Measurements from ENCODE around the gene PUSL1. TPM values are rescaled to one million over a fixed set of nuclear protein-coding genes. Genes with fewer than 3 reads are reported as not detected.

PUSL1 gene
- total and polyA plus RNA-seq, 2 of the 13 experiments (the other 11 are each of a cell fraction or from before 2014, with no cell fraction given) = 8.3 to 22.2 TPM

GRCh38 chr1:1354271-1355247 is 46.2 kb downstream of the PUSL1 start (continued):
- TF ChIP-seq, protein P1, sequence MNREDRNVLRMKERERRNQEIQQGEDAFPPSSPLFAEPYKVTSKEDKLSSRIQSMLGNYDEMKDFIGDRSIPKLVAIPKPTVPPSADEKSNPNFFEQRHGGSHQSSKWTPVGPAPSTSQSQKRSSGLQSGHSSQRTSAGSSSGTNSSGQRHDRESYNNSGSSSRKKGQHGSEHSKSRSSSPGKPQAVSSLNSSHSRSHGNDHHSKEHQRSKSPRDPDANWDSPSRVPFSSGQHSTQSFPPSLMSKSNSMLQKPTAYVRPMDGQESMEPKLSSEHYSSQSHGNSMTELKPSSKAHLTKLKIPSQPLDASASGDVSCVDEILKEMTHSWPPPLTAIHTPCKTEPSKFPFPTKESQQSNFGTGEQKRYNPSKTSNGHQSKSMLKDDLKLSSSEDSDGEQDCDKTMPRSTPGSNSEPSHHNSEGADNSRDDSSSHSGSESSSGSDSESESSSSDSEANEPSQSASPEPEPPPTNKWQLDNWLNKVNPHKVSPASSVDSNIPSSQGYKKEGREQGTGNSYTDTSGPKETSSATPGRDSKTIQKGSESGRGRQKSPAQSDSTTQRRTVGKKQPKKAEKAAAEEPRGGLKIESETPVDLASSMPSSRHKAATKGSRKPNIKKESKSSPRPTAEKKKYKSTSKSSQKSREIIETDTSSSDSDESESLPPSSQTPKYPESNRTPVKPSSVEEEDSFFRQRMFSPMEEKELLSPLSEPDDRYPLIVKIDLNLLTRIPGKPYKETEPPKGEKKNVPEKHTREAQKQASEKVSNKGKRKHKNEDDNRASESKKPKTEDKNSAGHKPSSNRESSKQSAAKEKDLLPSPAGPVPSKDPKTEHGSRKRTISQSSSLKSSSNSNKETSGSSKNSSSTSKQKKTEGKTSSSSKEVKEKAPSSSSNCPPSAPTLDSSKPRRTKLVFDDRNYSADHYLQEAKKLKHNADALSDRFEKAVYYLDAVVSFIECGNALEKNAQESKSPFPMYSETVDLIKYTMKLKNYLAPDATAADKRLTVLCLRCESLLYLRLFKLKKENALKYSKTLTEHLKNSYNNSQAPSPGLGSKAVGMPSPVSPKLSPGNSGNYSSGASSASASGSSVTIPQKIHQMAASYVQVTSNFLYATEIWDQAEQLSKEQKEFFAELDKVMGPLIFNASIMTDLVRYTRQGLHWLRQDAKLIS (CRISPR knock-in tag; IDR thresholded peaks at IDR 0.05) = no peak
- TF ChIP-seq ZBTB38 (CRISPR knock-in tag; IDR thresholded peaks at IDR 0.05) = 0 out of 2 replicates have a peak, but pooled peaks have one; percentile 27

GRCh38 chr1:1355416-1355815 is 47.0 kb downstream of the PUSL1 start:
- H3K36me3 ChIP-seq (replicated peaks in 1 of 2; ENCODE audit: control insufficient read depth in 1 of 2, insufficient read depth in 2 of 2, low read length in 2 of 2) = no peaks in the 10 kb centered on the region
- CTCF ChIA-PET (ENCODE audit: low intra/inter-chr PET ratio, low total read pairs) = no interaction called here
- no peaks in the 10 kb centered on the region for H3K27me3 ChIP-seq (ENCODE audit: control insufficient read depth in 1 of 2, insufficient read depth in 2 of 2, low read length in 2 of 2)
- in situ Hi-C loops (cut with HindIII; ENCODE audit: extremely low pct_ligation_motif_present, low pct_unique_long_range_greater_than_20kb) = no loop called here
- DNase-seq (ENCODE audit: low spot score) = no peak
- no peaks in the 10 kb centered on the region for H3K9me3 ChIP-seq (ENCODE audit: low read length)
- H3K4me3 ChIP-seq (replicated peaks in 1 of 3; ENCODE audit: insufficient read depth in 1 of 3, low read depth in 2 of 3, low read length in 3 of 3) = no peak overlapping the region; a peak in 1 of 6 replicates
- BruUV-seq (replicated peaks) = no TSS peak
- 74% methylated on average over 35 of the region's 52 CpGs for WGBS (ENCODE audit: low lambda C conversion rate)
- peaks cover 4% of the 10 kb centered on the region for H3K79me2 ChIP-seq (ENCODE audit: insufficient read depth, low read length)
- H3K9ac ChIP-seq (ENCODE audit: insufficient read depth, low read depth, low read length) = no peak overlapping the region
- ATAC-seq = no peak
- no peak overlapping the region for H2AFZ ChIP-seq (ENCODE audit: low read length)
- TF ChIP-seq RARG (CRISPR knock-in tag; IDR thresholded peaks at IDR 0.05; ENCODE audit: low read depth) = no peak
- TF ChIP-seq POGZ (CRISPR knock-in tag; IDR thresholded peaks at IDR 0.05) = no peak
- TF ChIP-seq, protein P2, sequence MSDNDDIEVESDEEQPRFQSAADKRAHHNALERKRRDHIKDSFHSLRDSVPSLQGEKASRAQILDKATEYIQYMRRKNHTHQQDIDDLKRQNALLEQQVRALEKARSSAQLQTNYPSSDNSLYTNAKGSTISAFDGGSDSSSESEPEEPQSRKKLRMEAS (IDR thresholded peaks at IDR 0.05) = peak; percentile 68
- TF ChIP-seq HOXA3 (CRISPR knock-in tag; IDR thresholded peaks at IDR 0.05) = 0 out of 2 replicates have a peak, but pooled peaks have one; percentile 28
- TF ChIP-seq ZNF766 (CRISPR knock-in tag; IDR thresholded peaks at IDR 0.05; ENCODE audit: borderline replicate concordance) = no peak
- TF ChIP-seq ZNF777 (CRISPR knock-in tag; IDR thresholded peaks at IDR 0.05) = peak; percentile 56
- TF ChIP-seq ZNF687 (CRISPR knock-in tag; IDR thresholded peaks at IDR 0.05) = peak; percentile 69
- TF ChIP-seq, protein P3, sequence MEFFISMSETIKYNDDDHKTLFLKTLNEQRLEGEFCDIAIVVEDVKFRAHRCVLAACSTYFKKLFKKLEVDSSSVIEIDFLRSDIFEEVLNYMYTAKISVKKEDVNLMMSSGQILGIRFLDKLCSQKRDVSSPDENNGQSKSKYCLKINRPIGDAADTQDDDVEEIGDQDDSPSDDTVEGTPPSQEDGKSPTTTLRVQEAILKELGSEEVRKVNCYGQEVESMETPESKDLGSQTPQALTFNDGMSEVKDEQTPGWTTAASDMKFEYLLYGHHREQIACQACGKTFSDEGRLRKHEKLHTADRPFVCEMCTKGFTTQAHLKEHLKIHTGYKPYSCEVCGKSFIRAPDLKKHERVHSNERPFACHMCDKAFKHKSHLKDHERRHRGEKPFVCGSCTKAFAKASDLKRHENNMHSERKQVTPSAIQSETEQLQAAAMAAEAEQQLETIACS (CRISPR knock-in tag; IDR thresholded peaks at IDR 0.05) = peak; percentile 84
- H3K27ac ChIP-seq (ENCODE audit: extremely low read length, insufficient read depth, low read length) = no peak overlapping the region
- peaks cover 52% of the 10 kb centered on the region for H3K4me1 ChIP-seq (ENCODE audit: insufficient read depth, low read length)
- intact Hi-C loops (cut with micrococcal nuclease; ENCODE audit: unreplicated experiment) = no loop called here
- FAIRE-seq = no peak
- H4K20me1 ChIP-seq (ENCODE audit: insufficient read depth, low read length) = no peaks in the 10 kb centered on the region
- POLR2A ChIA-PET = interaction anchor here (0.7 to 1.0 kb wide), 2 partner anchors 20 kb away, joined by 3 to 4 read pairs; no protein-coding TSS in a partner anchor
- no peak overlapping the region for H3K4me2 ChIP-seq (ENCODE audit: low read depth, low read length)

Data from HepG2 (cell line).